Right lobe of liver (tissue), 6 donors: ENCODE data around the gene PHF2. TPM values are rescaled to one million over a fixed set of nuclear protein-coding genes. Genes with fewer than 3 reads are reported as not detected.

ENCODE experiments used
- ATAC-seq, 4 donors: fragments of 200-7000 bp; cut with Tn5 transposase; one replicate each; pipeline ENCODE4 v1.9.1; 2020; ENCODE audit warnings: mild to moderate bottlenecking in 4 of 4, moderate library complexity in 4 of 4
- DNase-seq, 3 donors: peaks; one replicate each; pipeline ENCODE4 v3.0.0-alpha.2; 2020
- H3K27ac ChIP-seq, 3 donors: fragments of 200-600 bp; one replicate each; pipeline ENCODE4 v1.8.0; 2022
- H3K27me3 ChIP-seq, 2 donors: fragments of 200-600 bp; one replicate each; pipeline ENCODE4 v1.8.0; 2022
- H3K36me3 ChIP-seq, 4 donors: fragments of 200-600 bp; sonication (generic) in 1 of 4; one replicate each; pipeline versions ENCODE4 v1.5.1 to v1.8.0; 2017 to 2022; ENCODE audit warnings: control low read depth in 1 of 4
- H3K4me1 ChIP-seq, 4 donors: fragments of 200-600 bp; sonication (generic) in 1 of 4; one replicate each; pipeline versions ENCODE4 v1.5.1 to v1.8.0; 2017 to 2022; ENCODE audit warnings: control low read depth in 1 of 4
- H3K4me3 ChIP-seq, 3 donors: fragments of 200-600 bp; one replicate each; pipeline ENCODE4 v1.8.0; 2022
- H3K9me3 ChIP-seq, 4 donors: fragments of 200-600 bp; sonication (generic) in 1 of 4; one replicate each; pipeline versions ENCODE4 v1.5.1 to v1.8.0; 2017 to 2022; ENCODE audit warnings: control low read depth in 1 of 4
- CTCF ChIP-seq, 4 donors: fragments of 200-600 bp in 3 of 4; fragments of 450-650 bp in 1 of 4; IDR thresholded peaks; one replicate each; pipeline versions ENCODE4 v1.5.1 to v1.8.0; 2016 to 2022; ENCODE audit warnings: antibody characterized with exemption in 4 of 4, mild to moderate bottlenecking in 2 of 4
- POLR2A ChIP-seq: fragments of 450-650 bp; IDR thresholded peaks from one replicate; pipeline ENCODE4 v1.6.1; 2017; ENCODE audit warnings: antibody characterized with exemption, mild to moderate bottlenecking
- WGBS: methylation state at CpG from one replicate; pipeline ENCODE4 v1.1.6; 2018; ENCODE audit warnings: low coverage, low lambda C conversion rate; ENCODE audit not compliant: insufficient coverage; ENCODE audit errors: missing lambda C conversion rate; 5-methylcytosine and 5-hydroxymethylcytosine counted together
- intact Hi-C, 2 donors: fragments of 100-400 bp; cut with DNase I; formaldehyde crosslinking; loops; one replicate each; pipeline versions ENCODE4 v1.11.2 to v1.14.1; 2022
- total RNA-seq, 6 experiments: library from RNA; depleted of rRNA in 2 of 6; stranded (reverse); fragments of >200 nt in 2 of 6; fragmentation: NEBNext Ultra II Directional in 3 of 6; extraction: Animal tissue kit (Norgen Biotek cat#: 25700) in 3 of 6; gene quantifications; one replicate each; pipeline versions ENCODE4 v1.1.0 to v1.2.4, GENCODE V29; 2016 to 2023
- donor health status: DM: no; HTN: yes; CAD: no.
- donor health status: DM: no; HTN: no; CAD: no.
- donor health status: DM: no; HTN: no; CAD: no.
- donor health status: DM: no; HTN: yes; CAD: no.
- donor health status: DM: no; HTN: yes; CAD: no.

The PHF2 gene
- total RNA-seq, 6 experiments from 2014 or later = 6.3 to 8.5 (median 6.8) TPM

DNA sequence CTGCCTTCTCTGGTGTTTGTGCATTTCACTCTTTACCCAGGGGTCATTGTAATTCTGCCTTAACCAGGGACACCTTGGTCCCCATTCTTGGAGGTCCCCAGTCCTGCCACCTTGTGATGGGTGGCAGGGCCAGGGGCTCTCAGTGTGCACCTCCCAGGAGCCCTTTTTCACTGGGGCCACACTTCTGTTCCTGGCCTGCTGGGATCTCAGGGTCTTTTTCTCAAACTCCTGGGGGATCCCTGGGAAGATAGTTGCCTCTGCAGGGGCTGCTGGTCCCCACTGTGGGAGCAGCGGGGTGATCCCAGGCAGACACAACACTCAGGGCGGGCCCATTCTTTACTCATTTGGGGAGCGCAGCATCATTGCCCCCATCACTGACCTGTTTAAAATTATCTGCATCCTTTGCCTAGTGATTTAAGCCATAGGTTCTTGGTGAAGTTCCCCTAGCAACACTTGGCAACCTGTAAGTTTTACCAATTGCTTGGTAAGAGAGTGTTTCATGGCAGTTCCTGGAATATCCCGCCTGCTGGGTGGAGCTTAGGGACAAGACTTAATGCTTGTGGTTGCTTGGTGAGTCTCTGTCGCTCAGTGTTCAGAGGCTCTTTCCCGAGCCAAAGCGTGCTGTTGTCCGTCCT is 15.7 kb downstream of the PHF2 start:
- no peak for TF ChIP-seq CTCF (IDR thresholded peaks at IDR 0.05)
- no peak for TF ChIP-seq POLR2A

GRCh38 chr9:93592643-93593021 is 16.2 kb downstream of the PHF2 start:
- peak in 1 of 3 donors; percentile 37 for DNase-seq
- no peaks in the 10 kb centered on the region for H3K9me3 ChIP-seq
- intact Hi-C loops = no loop called here
- no peaks in the 10 kb centered on the region for H3K4me1 ChIP-seq
- no CpG with 5 or more reads among the region's 2 CpGs for WGBS
- ATAC-seq = peak in 3 of 4 donors; percentile 17 to 36 (median 20)
- no peaks in the 10 kb centered on the region for H3K27me3 ChIP-seq
- TF ChIP-seq POLR2A (no peak), CTCF (IDR thresholded peaks at IDR 0.05) (no peak)
- H3K36me3 ChIP-seq = no peaks in the 10 kb centered on the region
- no peak overlapping the region for H3K4me3 ChIP-seq
- H3K27ac ChIP-seq = no peak overlapping the region

More for the DNA sequence above, 15.7 kb downstream of the PHF2 start:
- 93% methylated on average over 3 of the region's 8 CpGs for WGBS
- no peaks in the 10 kb centered on the region for H3K4me1 ChIP-seq
- H3K27ac ChIP-seq = no peak overlapping the region
- ATAC-seq = no peak
- peak in 1 of 3 donors; percentile 24 for DNase-seq
- intact Hi-C loops = no loop called here
- no peaks in the 10 kb centered on the region for H3K27me3 ChIP-seq
- H3K9me3 ChIP-seq = no peaks in the 10 kb centered on the region
- no peaks in the 10 kb centered on the region for H3K36me3 ChIP-seq
- H3K4me3 ChIP-seq = no peak overlapping the region

- TF ChIP-seq POLR2A = no peak
- no peak overlapping the region for H3K4me3 ChIP-seq
- DNase-seq (no peak), ATAC-seq (no peak)
- no peaks in the 10 kb centered on the region for H3K36me3 ChIP-seq
- H3K27me3 ChIP-seq = no peaks in the 10 kb centered on the region
- intact Hi-C loops = no loop called here
- 100% methylated on average over 2 of the region's 2 CpGs for WGBS
- H3K27ac ChIP-seq = no peak overlapping the region
- H3K4me1 ChIP-seq = no peaks in the 10 kb centered on the region
- H3K9me3 ChIP-seq = no peaks in the 10 kb centered on the region
Observed at GRCh38 chr9:93593144-93593658, 16.8 kb downstream of the PHF2 start.

DNA sequence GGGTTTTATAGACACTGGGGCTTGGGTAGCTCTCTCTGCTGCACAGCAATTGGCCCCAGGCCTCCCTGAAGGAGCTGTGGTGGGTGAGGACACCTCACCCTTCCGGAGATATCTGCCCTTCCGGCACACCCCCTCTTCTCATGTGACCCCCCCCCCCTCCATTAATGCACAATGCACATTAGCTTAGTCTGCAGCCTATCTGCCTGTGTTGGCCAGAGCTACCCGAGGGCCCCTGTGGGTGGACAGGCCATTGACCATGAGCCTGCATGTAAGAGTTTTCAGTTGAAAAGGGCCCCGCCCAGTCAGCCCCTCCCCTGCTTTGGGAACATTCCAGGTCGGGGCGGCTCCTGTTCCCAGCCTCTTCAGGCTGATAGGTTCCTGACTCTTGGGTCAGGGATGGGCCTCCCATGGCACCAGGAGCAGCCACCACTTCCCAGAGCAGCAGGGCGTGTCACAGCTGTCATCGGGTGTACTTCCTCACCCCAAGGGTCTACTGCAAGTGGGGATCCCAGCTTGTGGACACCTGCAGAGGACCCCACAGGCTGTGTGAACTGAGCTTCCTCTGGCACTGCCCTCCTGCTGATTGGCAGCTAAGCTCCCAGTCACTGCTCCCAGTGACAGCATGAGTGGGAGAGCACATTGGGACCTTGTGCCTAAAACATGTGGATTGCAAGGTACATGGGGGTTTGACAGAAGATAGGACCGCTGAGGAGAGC is 17.8 kb downstream of the PHF2 start:
- H3K4me1 ChIP-seq = no peaks in the 10 kb centered on the region

More for the DNA sequence above, 17.8 kb downstream of the PHF2 start:
- intact Hi-C loops = no loop called here
- no peak overlapping the region for H3K27ac ChIP-seq
- no peak for TF ChIP-seq CTCF (IDR thresholded peaks at IDR 0.05)
- no peak for TF ChIP-seq POLR2A
- DNase-seq (peak in 1 of 3 donors; percentile 37), ATAC-seq (peak in 1 of 4 donors; percentile 18)
- no peaks in the 10 kb centered on the region for H3K9me3 ChIP-seq
- WGBS = 83% methylated on average over 2 of the region's 9 CpGs
- H3K4me3 ChIP-seq = no peak overlapping the region
- no peaks in the 10 kb centered on the region for H3K36me3 ChIP-seq
- H3K27me3 ChIP-seq = no peaks in the 10 kb centered on the region
